Smooth muscle cell (in vitro differentiated cells): ENCODE data around the gene TREML4. TPM values are rescaled to one million over a fixed set of nuclear protein-coding genes. Genes with fewer than 3 reads are reported as not detected.
A peak's percentile ranks its signal among the peaks of the same experiment; 100 is the strongest.

Source experiments
- DNase-seq: peaks from one replicate; lab custom pipeline; 2025; ENCODE audit not compliant: unreplicated experiment; lab: John Stamatoyannopoulos, UW
- H2AFZ ChIP-seq: fragments of 200-600 bp; sonication (generic); 2 replicates; pipeline ENCODE4 v1.6.0; 2016; ENCODE audit warnings: antibody characterized with exemption, low read depth, mild to moderate bottlenecking
- H3F3A ChIP-seq: fragments of 200-600 bp; sonication (generic); 2 replicates; pipeline ENCODE4 v1.6.0; 2017; ENCODE audit warnings: antibody characterized with exemption, low read depth
- H3K27ac ChIP-seq: fragments of 200-600 bp; sonication (generic); 2 replicates; pipeline ENCODE4 v1.5.1; 2016; ENCODE audit warnings: low read depth, mild to moderate bottlenecking
- H3K27me3 ChIP-seq: fragments of 200-600 bp; sonication (generic); 2 replicates; pipeline ENCODE4 v1.6.1; 2016; ENCODE audit warnings: low read depth, mild to moderate bottlenecking
- H3K36me3 ChIP-seq: fragments of 200-600 bp; sonication (generic); 2 replicates; pipeline ENCODE4 v1.5.1; 2016; ENCODE audit warnings: low read depth
- H3K4me1 ChIP-seq: fragments of 200-600 bp; sonication (generic); 2 replicates; pipeline ENCODE4 v1.5.1; 2016; ENCODE audit warnings: low read depth
- H3K4me2 ChIP-seq: fragments of 200-600 bp; sonication (generic); 2 replicates; pipeline ENCODE4 v1.6.0; 2016; ENCODE audit warnings: mild to moderate bottlenecking
- H3K4me3 ChIP-seq: fragments of 200-600 bp; sonication (generic); 2 replicates; pipeline ENCODE4 v1.5.1; 2016; ENCODE audit warnings: mild to moderate bottlenecking
- H3K79me2 ChIP-seq: fragments of 200-600 bp; sonication (generic); 2 replicates; pipeline ENCODE4 v1.6.0; 2016; ENCODE audit warnings: low read depth, mild to moderate bottlenecking
- H3K9ac ChIP-seq: fragments of 200-600 bp; sonication (generic); 2 replicates; pipeline ENCODE4 v1.6.0; 2016; ENCODE audit warnings: low read depth
- H3K9me3 ChIP-seq: fragments of 200-600 bp; sonication (generic); replicated peaks from 2 replicates; pipeline ENCODE4 v1.5.1; 2016; ENCODE audit warnings: low read depth
- H4K20me1 ChIP-seq: fragments of 200-600 bp; sonication (generic); 2 replicates; pipeline ENCODE4 v1.6.0; 2016; ENCODE audit warnings: low read depth
- CTCF ChIP-seq: fragments of 200-600 bp; sonication (generic); IDR thresholded peaks from 2 replicates; pipeline ENCODE4 v1.5.1; 2017; ENCODE audit warnings: borderline replicate concordance, mild to moderate bottlenecking, antibody characterized with exemption; ENCODE audit not compliant: insufficient read depth, poor library complexity, severe bottlenecking
- WGBS: methylation state at CpG from one replicate; pipeline ENCODE4 v1.1.7; 2016; ENCODE audit warnings: low lambda C conversion rate; 5-methylcytosine and 5-hydroxymethylcytosine counted together
- polyA plus RNA-seq: library from polyadenylated mRNA; unstranded; fragments of >200 nt; fragmentation: Nextera tagmentation; extraction: Ambion mirVana; gene quantifications from 2 replicates; pipeline ENCODE4 v1.2.1, GENCODE V29; 2016
- total RNA-seq: library from RNA; depleted of rRNA; stranded (reverse); fragments of >200 nt; gene quantifications from 2 replicates; pipeline ENCODE4 v1.2.3, GENCODE V29; 2014

TREML4 gene
- total and polyA plus RNA-seq, 2 experiments from 2014 or later: not detected

GRCh38 chr6:41255638-41256246 lies 27.6 kb downstream of the TREML4 start:
- Histone ChIP-seq H3K9ac (no peak overlapping the region), H3F3A (peaks cover 17% of the 10 kb centered on the region), H3K79me2 (no peaks in the 10 kb centered on the region), H3K36me3 (no peaks in the 10 kb centered on the region), H2AFZ (no peak overlapping the region), H3K27ac (no peak overlapping the region), H3K9me3 (no peaks in the 10 kb centered on the region), H3K4me2 (no peak overlapping the region), H4K20me1 (no peaks in the 10 kb centered on the region), H3K27me3 (peaks cover 23% of the 10 kb centered on the region), H3K4me1 (no peaks in the 10 kb centered on the region), H3K4me3 (no peak overlapping the region)
- 84% methylated on average over 5 of the region's 5 CpGs for WGBS
- TF ChIP-seq CTCF: no peak
- no peak for DNase-seq

- no peaks in the 10 kb centered on the region for H3K9me3 ChIP-seq
- no peaks in the 10 kb centered on the region for H3K4me1 ChIP-seq
- 91% methylated on average over 1 of the region's 1 CpG for WGBS
- no peak overlapping the region for H3K4me3 ChIP-seq
- H3K4me2 ChIP-seq: peak overlapping the region; percentile 3
- peaks cover 23% of the 10 kb centered on the region for H3K27me3 ChIP-seq
- no peaks in the 10 kb centered on the region for H4K20me1 ChIP-seq
- no peak overlapping the region for H2AFZ ChIP-seq
- no peak overlapping the region for H3K9ac ChIP-seq
- TF ChIP-seq CTCF: no peak
- peaks cover 17% of the 10 kb centered on the region for H3F3A ChIP-seq
- DNase-seq: no peak
- no peak overlapping the region for H3K27ac ChIP-seq
- no peaks in the 10 kb centered on the region for H3K36me3 ChIP-seq
- no peaks in the 10 kb centered on the region for H3K79me2 ChIP-seq
Observed at GRCh38 chr6:41256383-41256782, 28.2 kb downstream of the TREML4 start.

GRCh38 chr6:41257369-41258195 lies 29.4 kb downstream of the TREML4 start:
- 37% methylated on average over 2 of the region's 2 CpGs for WGBS
- H3K9me3 ChIP-seq: no peaks in the 10 kb centered on the region
- DNase-seq: no peak
- no peak for TF ChIP-seq CTCF
- no peak overlapping the region for H3K9ac ChIP-seq
- no peaks in the 10 kb centered on the region for H4K20me1 ChIP-seq
- peaks cover 14% of the 10 kb centered on the region for H3K27me3 ChIP-seq
- H3K79me2 ChIP-seq: no peaks in the 10 kb centered on the region
- H3K4me2 ChIP-seq: peak overlapping the region; percentile 3
- no peaks in the 10 kb centered on the region for H3K36me3 ChIP-seq
- H3K27ac ChIP-seq: no peak overlapping the region
- peaks cover 17% of the 10 kb centered on the region for H3F3A ChIP-seq
- no peaks in the 10 kb centered on the region for H3K4me1 ChIP-seq
- no peak overlapping the region for H3K4me3 ChIP-seq
- no peak overlapping the region for H2AFZ ChIP-seq
